ENCODE measurements around the gene PZP.

PZP gene

GRCh38 chr12:9113296-9113986 lies 94.8 kb downstream of the PZP start:
- H3K4me3 ChIP-seq (ENCODE audit: low read depth, low read length): no peak overlapping the region
- DNase-seq (ENCODE audit: low read depth, low spot score): no peak
- no peak for TF ChIP-seq CTCF (IDR thresholded peaks at IDR 0.05; ENCODE audit: low read depth, low read length)
- in situ Hi-C loops (cut with HindIII; ENCODE audit: low sequenced_read_pairs): no loop called here

GRCh38 chr12:9112076-9112853 lies 95.9 kb downstream of the PZP start:
- TF ChIP-seq CTCF (IDR thresholded peaks at IDR 0.05; ENCODE audit: low read depth, low read length): no peak
- DNase-seq (ENCODE audit: low read depth, low spot score): no peak
- no peak overlapping the region for H3K4me3 ChIP-seq (ENCODE audit: low read depth, low read length)
- in situ Hi-C loops (cut with HindIII; ENCODE audit: low sequenced_read_pairs): no loop called here

- DNase-seq (ENCODE audit: low read depth, low spot score): no peak
- no peak for TF ChIP-seq CTCF (IDR thresholded peaks at IDR 0.05; ENCODE audit: low read depth, low read length)
- no peak overlapping the region for H3K4me3 ChIP-seq (ENCODE audit: low read depth, low read length)
- in situ Hi-C loops (cut with HindIII; ENCODE audit: low sequenced_read_pairs): no loop called here
Observed at GRCh38 chr12:9111525-9111924, 96.7 kb downstream of the PZP start.

- H3K4me3 ChIP-seq (ENCODE audit: low read depth, low read length): no peak overlapping the region
- TF ChIP-seq CTCF (IDR thresholded peaks at IDR 0.05; ENCODE audit: low read depth, low read length): no peak
- in situ Hi-C loops (cut with HindIII; ENCODE audit: low sequenced_read_pairs): no loop called here
- no peak for DNase-seq (ENCODE audit: low read depth, low spot score)
Observed at GRCh38 chr12:9109737-9110491, 98.3 kb downstream of the PZP start.

GRCh38 chr12:9109213-9109522 lies 99.0 kb downstream of the PZP start:
- DNase-seq (ENCODE audit: low read depth, low spot score): no peak
- TF ChIP-seq CTCF (IDR thresholded peaks at IDR 0.05; ENCODE audit: low read depth, low read length): no peak
- H3K4me3 ChIP-seq (ENCODE audit: low read depth, low read length): no peak overlapping the region
- in situ Hi-C loops (cut with HindIII; ENCODE audit: low sequenced_read_pairs): no loop called here

- no peak for TF ChIP-seq CTCF (IDR thresholded peaks at IDR 0.05; ENCODE audit: low read depth, low read length)
- H3K4me3 ChIP-seq (ENCODE audit: low read depth, low read length): no peak overlapping the region
- DNase-seq (ENCODE audit: low read depth, low spot score): no peak
- in situ Hi-C loops (cut with HindIII; ENCODE audit: low sequenced_read_pairs): no loop called here
Observed at GRCh38 chr12:9108504-9109212, 99.5 kb downstream of the PZP start.

All from astrocyte of the spinal cord (primary cell).